ENCODE measurements around the gene CNR2.

CNR2 gene

GRCh38 chr1:23927097-23927496 is 13.9 kb upstream of the CNR2 start:
- TF ChIP-seq CTCF (IDR thresholded peaks at IDR 0.05; ENCODE audit: insufficient read depth, low read depth, low read length, missing control alignments) = no peak
- H3K4me3 ChIP-seq (ENCODE audit: low read depth, low read length) = no peak overlapping the region
- DNase-seq (ENCODE audit: low read depth) = no peak

- H3K4me3 ChIP-seq (ENCODE audit: low read depth, low read length) = no peak overlapping the region
- TF ChIP-seq CTCF (IDR thresholded peaks at IDR 0.05; ENCODE audit: insufficient read depth, low read depth, low read length, missing control alignments) = no peak
- no peak for DNase-seq (ENCODE audit: low read depth)
Measured at GRCh38 chr1:23925279-23925678, 12.1 kb upstream of the CNR2 start.

GRCh38 chr1:23924601-23925000 is 11.4 kb upstream of the CNR2 start:
- no peak for DNase-seq (ENCODE audit: low read depth)
- no peak for TF ChIP-seq CTCF (IDR thresholded peaks at IDR 0.05; ENCODE audit: insufficient read depth, low read depth, low read length, missing control alignments)
- no peak overlapping the region for H3K4me3 ChIP-seq (ENCODE audit: low read depth, low read length)

GRCh38 chr1:23923592-23924499 is 10.7 kb upstream of the CNR2 start:
- no peak for TF ChIP-seq CTCF (IDR thresholded peaks at IDR 0.05; ENCODE audit: insufficient read depth, low read depth, low read length, missing control alignments)

GRCh38 chr1:23922321-23922943 is 9.3 kb upstream of the CNR2 start:
- H3K4me3 ChIP-seq (ENCODE audit: low read depth, low read length) = no peak overlapping the region
- TF ChIP-seq CTCF (IDR thresholded peaks at IDR 0.05; ENCODE audit: insufficient read depth, low read depth, low read length, missing control alignments) = no peak
- no peak for DNase-seq (ENCODE audit: low read depth)

More at GRCh38 chr1:23923592-23924499, 10.7 kb upstream of the CNR2 start:
- DNase-seq (ENCODE audit: low read depth) = no peak
- H3K4me3 ChIP-seq (ENCODE audit: low read depth, low read length) = no peak overlapping the region

- TF ChIP-seq CTCF (IDR thresholded peaks at IDR 0.05; ENCODE audit: insufficient read depth, low read depth, low read length, missing control alignments) = peak; percentile 91
- no peak overlapping the region for H3K4me3 ChIP-seq (ENCODE audit: low read depth, low read length)
- DNase-seq (ENCODE audit: low read depth) = peak; percentile 92
Measured at GRCh38 chr1:23916209-23917131, 3.3 kb upstream of the CNR2 start.
